ENCODE measurements around the gene SDF2.

- TF ChIP-seq RAD21 (IDR thresholded peaks at IDR 0.05; ENCODE audit: low read length) (no peak), CEBPB (IDR thresholded peaks at IDR 0.05; ENCODE audit: low read depth, low read length) (no peak), POLR2A (IDR thresholded peaks at IDR 0.05; ENCODE audit: low read depth, low read length) (no peak), MXI1 (IDR thresholded peaks at IDR 0.05; ENCODE audit: borderline replicate concordance, low read depth, low read length) (no peak), ELK1 (IDR thresholded peaks at IDR 0.05; ENCODE audit: borderline replicate concordance, low read depth, low read length) (no peak), NFE2L2 (IDR thresholded peaks at IDR 0.05; ENCODE audit: low read depth, low read length) (no peak), MAZ (IDR thresholded peaks at IDR 0.05; ENCODE audit: borderline replicate concordance, low read depth, low read length) (no peak), CHD1 (IDR thresholded peaks at IDR 0.05; ENCODE audit: low read depth, low read length) (no peak)
- TF ChIP-seq, protein P1, sequence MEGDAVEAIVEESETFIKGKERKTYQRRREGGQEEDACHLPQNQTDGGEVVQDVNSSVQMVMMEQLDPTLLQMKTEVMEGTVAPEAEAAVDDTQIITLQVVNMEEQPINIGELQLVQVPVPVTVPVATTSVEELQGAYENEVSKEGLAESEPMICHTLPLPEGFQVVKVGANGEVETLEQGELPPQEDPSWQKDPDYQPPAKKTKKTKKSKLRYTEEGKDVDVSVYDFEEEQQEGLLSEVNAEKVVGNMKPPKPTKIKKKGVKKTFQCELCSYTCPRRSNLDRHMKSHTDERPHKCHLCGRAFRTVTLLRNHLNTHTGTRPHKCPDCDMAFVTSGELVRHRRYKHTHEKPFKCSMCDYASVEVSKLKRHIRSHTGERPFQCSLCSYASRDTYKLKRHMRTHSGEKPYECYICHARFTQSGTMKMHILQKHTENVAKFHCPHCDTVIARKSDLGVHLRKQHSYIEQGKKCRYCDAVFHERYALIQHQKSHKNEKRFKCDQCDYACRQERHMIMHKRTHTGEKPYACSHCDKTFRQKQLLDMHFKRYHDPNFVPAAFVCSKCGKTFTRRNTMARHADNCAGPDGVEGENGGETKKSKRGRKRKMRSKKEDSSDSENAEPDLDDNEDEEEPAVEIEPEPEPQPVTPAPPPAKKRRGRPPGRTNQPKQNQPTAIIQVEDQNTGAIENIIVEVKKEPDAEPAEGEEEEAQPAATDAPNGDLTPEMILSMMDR (conservative IDR thresholded peaks at IDR 0.05; ENCODE audit: low read depth, low read length), result no peak
These were observed 34.9 kb downstream of the SDF2 start for GRCh38 chr17:28626818-28627217.
